ENCODE data around the gene ABHD3.
"Not testable (repeated sequence)": the region's sequence is repeated elsewhere in the genome, so short reads cannot be mapped to it uniquely, and the experiment has no call there.

Gene ABHD3

GRCh38 chr18:21634588-21635199 lies 69.9 kb downstream of the ABHD3 start:
- Histone ChIP-seq H3K36me3 (ENCODE audit: insufficient read depth, low read length) (peaks cover 14% of the 10 kb centered on the region), H3K4me2 (ENCODE audit: low read length) (no peak overlapping the region), H3K4me3 (ENCODE audit: low read length) (no peak overlapping the region), H3K9me3 (replicated peaks; ENCODE audit: low read length) (no peaks in the 10 kb centered on the region), H3K4me1 (ENCODE audit: control insufficient read depth, insufficient read depth, low read length) (no peaks in the 10 kb centered on the region), H3K27me3 (ENCODE audit: control insufficient read depth, insufficient read depth, low read length) (no peaks in the 10 kb centered on the region), H3K9ac (ENCODE audit: low read depth, low read length) (no peak overlapping the region)

- Histone ChIP-seq H3K4me2 (ENCODE audit: low read length) (no peak overlapping the region), H3K27me3 (ENCODE audit: control insufficient read depth, insufficient read depth, low read length) (no peaks in the 10 kb centered on the region), H3K4me1 (ENCODE audit: control insufficient read depth, insufficient read depth, low read length) (no peaks in the 10 kb centered on the region), H3K9me3 (replicated peaks; ENCODE audit: low read length) (no peaks in the 10 kb centered on the region), H3K9ac (ENCODE audit: low read depth, low read length) (no peak overlapping the region), H3K4me3 (ENCODE audit: low read length) (no peak overlapping the region), H3K36me3 (ENCODE audit: insufficient read depth, low read length) (peaks cover 34% of the 10 kb centered on the region)
Observed at GRCh38 chr18:21632393-21632792, 72.2 kb downstream of the ABHD3 start.

- Histone ChIP-seq H3K9me3 (replicated peaks; ENCODE audit: low read length) (no peaks in the 10 kb centered on the region), H3K36me3 (ENCODE audit: insufficient read depth, low read length) (peaks cover 46% of the 10 kb centered on the region), H3K27me3 (ENCODE audit: control insufficient read depth, insufficient read depth, low read length) (no peaks in the 10 kb centered on the region), H3K4me2 (ENCODE audit: low read length) (no peak overlapping the region), H3K9ac (ENCODE audit: low read depth, low read length) (no peak overlapping the region), H3K4me3 (ENCODE audit: low read length) (no peak overlapping the region), H3K4me1 (ENCODE audit: control insufficient read depth, insufficient read depth, low read length) (no peaks in the 10 kb centered on the region)
Observed at GRCh38 chr18:21629089-21629832, 75.3 kb downstream of the ABHD3 start.

GRCh38 chr18:21621640-21622039 lies 82.9 kb downstream of the ABHD3 start:
- not testable (repeated sequence) for H3K4me3 ChIP-seq (ENCODE audit: low read length); H3K9ac ChIP-seq (ENCODE audit: low read depth, low read length); H3K4me2 ChIP-seq (ENCODE audit: low read length); H3K9me3 ChIP-seq (replicated peaks; ENCODE audit: low read length); H3K4me1 ChIP-seq (ENCODE audit: control insufficient read depth, insufficient read depth, low read length); H3K27me3 ChIP-seq (ENCODE audit: control insufficient read depth, insufficient read depth, low read length)
- peaks cover 28% of the 10 kb centered on the region for H3K36me3 ChIP-seq (ENCODE audit: insufficient read depth, low read length)

- H3K36me3 ChIP-seq (ENCODE audit: insufficient read depth, low read length): peaks cover 11% of the 10 kb centered on the region
- no peaks in the 10 kb centered on the region for H3K27me3 ChIP-seq (ENCODE audit: control insufficient read depth, insufficient read depth, low read length)
- peak within 1 kb of the TSS; percentile 81 for H3K4me2 ChIP-seq (ENCODE audit: low read length)
- peak within 1 kb of the TSS; percentile 97 for H3K9ac ChIP-seq (ENCODE audit: low read depth, low read length)
- peaks cover 6% of the 10 kb centered on the region for H3K4me1 ChIP-seq (ENCODE audit: control insufficient read depth, insufficient read depth, low read length)
- H3K4me3 ChIP-seq (ENCODE audit: low read length): peak within 1 kb of the TSS; percentile 92
- H3K9me3 ChIP-seq (replicated peaks; ENCODE audit: low read length): no peaks in the 10 kb centered on the region
Observed at GRCh38 chr18:21612125-21613039, 92.2 kb downstream of the ABHD3 start, which contains the start of gene SNRPD1. Gene SNRPD1, plus strand, starts transcription at chr18:21612314. Its CDS starts 116 bp downstream, at chr18:21612430.

GRCh38 chr18:21611401-21612124 lies 93.0 kb downstream of the ABHD3 start:
- peak overlapping the region; percentile 97 for H3K9ac ChIP-seq (ENCODE audit: low read depth, low read length)

GRCh38 chr18:21605213-21605612 lies 99.4 kb downstream of the ABHD3 start:
- no peak overlapping the region for H3K4me3 ChIP-seq (ENCODE audit: low read length)
- no peaks in the 10 kb centered on the region for H3K27me3 ChIP-seq (ENCODE audit: control insufficient read depth, insufficient read depth, low read length)
- no peaks in the 10 kb centered on the region for H3K4me1 ChIP-seq (ENCODE audit: control insufficient read depth, insufficient read depth, low read length)
- H3K9me3 ChIP-seq (replicated peaks; ENCODE audit: low read length): no peaks in the 10 kb centered on the region
- H3K36me3 ChIP-seq (ENCODE audit: insufficient read depth, low read length): no peaks in the 10 kb centered on the region
- H3K4me2 ChIP-seq (ENCODE audit: low read length): no peak overlapping the region
- H3K9ac ChIP-seq (ENCODE audit: low read depth, low read length): no peak overlapping the region

More at GRCh38 chr18:21611401-21612124, 93.0 kb downstream of the ABHD3 start:
- not testable (repeated sequence) for H3K27me3 ChIP-seq (ENCODE audit: control insufficient read depth, insufficient read depth, low read length); H3K36me3 ChIP-seq (ENCODE audit: insufficient read depth, low read length); H3K4me1 ChIP-seq (ENCODE audit: control insufficient read depth, insufficient read depth, low read length); H3K9me3 ChIP-seq (replicated peaks; ENCODE audit: low read length)
- H3K4me2 ChIP-seq (ENCODE audit: low read length): peak overlapping the region; percentile 81
- peak overlapping the region; percentile 92 for H3K4me3 ChIP-seq (ENCODE audit: low read length)

- H3K4me3 ChIP-seq (ENCODE audit: low read length): no peak overlapping the region
- no peaks in the 10 kb centered on the region for H3K4me1 ChIP-seq (ENCODE audit: control insufficient read depth, insufficient read depth, low read length)
- H3K4me2 ChIP-seq (ENCODE audit: low read length): no peak overlapping the region
- no peaks in the 10 kb centered on the region for H3K36me3 ChIP-seq (ENCODE audit: insufficient read depth, low read length)
- H3K27me3 ChIP-seq (ENCODE audit: control insufficient read depth, insufficient read depth, low read length): no peaks in the 10 kb centered on the region
- no peak overlapping the region for H3K9ac ChIP-seq (ENCODE audit: low read depth, low read length)
- H3K9me3 ChIP-seq (replicated peaks; ENCODE audit: low read length): no peaks in the 10 kb centered on the region
Observed at GRCh38 chr18:21604671-21605070, 99.9 kb downstream of the ABHD3 start.

- no peak overlapping the region for H3K4me2 ChIP-seq (ENCODE audit: low read length)
Observed at GRCh38 chr18:21602299-21602587, 102.3 kb downstream of the ABHD3 start.

More at GRCh38 chr18:21602299-21602587, 102.3 kb downstream of the ABHD3 start:
- H3K4me1 ChIP-seq (ENCODE audit: control insufficient read depth, insufficient read depth, low read length): peaks cover 9% of the 10 kb centered on the region
- no peaks in the 10 kb centered on the region for H3K36me3 ChIP-seq (ENCODE audit: insufficient read depth, low read length)
- no peak overlapping the region for H3K4me3 ChIP-seq (ENCODE audit: low read length)
- no peak overlapping the region for H3K9ac ChIP-seq (ENCODE audit: low read depth, low read length)
- H3K27me3 ChIP-seq (ENCODE audit: control insufficient read depth, insufficient read depth, low read length): no peaks in the 10 kb centered on the region
- H3K9me3 ChIP-seq (replicated peaks; ENCODE audit: low read length): no peaks in the 10 kb centered on the region
